Measurements from ENCODE around the gene GRK4.
"Not testable (repeated sequence)": the region's sequence is repeated elsewhere in the genome, so short reads cannot be mapped to it uniquely, and the experiment has no call there.

Gene GRK4

GRCh38 chr4:2962614-2963174, 677 bp upstream of the GRK4 start:
- no peak for DNase-seq

GRCh38 chr4:2963966-2964471, 648 bp downstream of the GRK4 start:
- no peak for DNase-seq

- DNase-seq: no peak
Measured at GRCh38 chr4:2964706-2965258, 1.4 kb downstream of the GRK4 start.

GRCh38 chr4:2965262-2965661, 1.9 kb downstream of the GRK4 start:
- no peak for DNase-seq

GRCh38 chr4:2968381-2968780, 5.0 kb downstream of the GRK4 start:
- DNase-seq: no peak

- no peak for DNase-seq
Measured at GRCh38 chr4:2971275-2971674, 7.9 kb downstream of the GRK4 start.

- DNase-seq: peak; percentile 52
Measured at GRCh38 chr4:2977211-2978088, 14.1 kb downstream of the GRK4 start.

GRCh38 chr4:2981256-2981819, 18.0 kb downstream of the GRK4 start:
- no peak for DNase-seq

- no peak for DNase-seq
Measured at GRCh38 chr4:2982012-2982411, 18.6 kb downstream of the GRK4 start.

GRCh38 chr4:2983715-2984114, 20.3 kb downstream of the GRK4 start:
- DNase-seq: not testable (repeated sequence)

- DNase-seq: no peak
Measured at GRCh38 chr4:2991243-2991642, 27.9 kb downstream of the GRK4 start.

- DNase-seq: no peak
Measured at GRCh38 chr4:2994917-2995316, 31.5 kb downstream of the GRK4 start.

- DNase-seq: no peak
Measured at GRCh38 chr4:2995546-2996265, 32.3 kb downstream of the GRK4 start.

GRCh38 chr4:2996415-2996814, 33.0 kb downstream of the GRK4 start:
- no peak for DNase-seq

- no peak for DNase-seq
Measured at GRCh38 chr4:3007724-3008123, 44.4 kb downstream of the GRK4 start.

GRCh38 chr4:3009422-3009821, 46.1 kb downstream of the GRK4 start:
- no peak for DNase-seq

- no peak for DNase-seq
Measured at GRCh38 chr4:3010577-3010976, 47.2 kb downstream of the GRK4 start.

GRCh38 chr4:3010998-3011397, 47.6 kb downstream of the GRK4 start:
- DNase-seq: no peak

GRCh38 chr4:3011456-3012220, 48.3 kb downstream of the GRK4 start:
- no peak for DNase-seq

- DNase-seq: no peak
Measured at GRCh38 chr4:3013323-3013722, 50.0 kb downstream of the GRK4 start.

GRCh38 chr4:3013839-3014350, 50.5 kb downstream of the GRK4 start:
- DNase-seq: no peak

- DNase-seq: no peak
Measured at GRCh38 chr4:3016961-3017360, 53.6 kb downstream of the GRK4 start.

All from NCI-H2029 (cell line).